GM21717 (cell line): Measurements from ENCODE around the gene DHX40.
"Not testable (repeated sequence)": the region's sequence is repeated elsewhere in the genome, so short reads cannot be mapped to it uniquely, and the experiment has no call there.

Experiments used
- ATAC-seq: cut with Tn5 transposase; IDR thresholded peaks from one replicate; pipeline ENCODE4 v1.9.1; 2021; ENCODE audit warnings: mild to moderate bottlenecking, moderate library complexity; ENCODE audit not compliant: unreplicated experiment

DHX40 gene

DNA sequence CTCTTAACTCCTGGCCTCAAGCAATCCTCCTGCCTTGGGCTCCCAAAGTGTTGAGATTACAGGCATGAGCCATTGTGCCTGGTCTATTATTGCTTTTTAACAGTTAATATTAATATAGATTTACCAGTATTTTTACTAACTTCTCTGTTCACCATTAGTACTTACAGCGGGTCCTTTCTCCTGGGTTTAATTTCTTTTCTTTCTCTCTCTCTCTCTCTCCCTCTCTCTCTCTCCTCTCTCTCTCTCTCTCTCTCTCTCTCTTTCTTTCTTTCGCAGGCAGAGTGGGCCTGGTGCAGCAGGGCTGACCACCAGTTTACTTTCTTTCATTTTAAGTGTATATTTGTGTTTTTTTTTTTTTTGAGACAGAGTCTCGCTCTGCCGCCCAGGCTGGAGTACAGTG lies 14.7 kb upstream of the DHX40 start:
- ATAC-seq, result no peak

DNA sequence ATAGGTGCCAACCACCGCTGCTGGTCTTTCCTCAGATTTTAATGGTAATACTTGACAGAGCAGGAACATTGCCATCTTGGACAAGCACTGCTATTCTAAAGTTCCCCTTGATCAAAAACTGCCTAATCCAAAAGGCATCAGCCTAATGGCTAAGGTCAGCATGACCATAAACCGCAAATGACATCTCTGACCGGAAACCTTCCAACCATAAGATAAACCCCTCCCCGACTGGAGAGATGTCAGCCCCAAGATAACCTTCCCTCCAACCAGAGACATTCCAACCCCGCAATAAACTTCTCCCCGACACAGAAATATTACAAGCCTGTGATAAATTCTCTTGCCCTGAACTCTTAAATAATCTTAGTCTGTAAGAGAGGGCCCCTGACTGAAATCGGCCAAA lies 7.4 kb upstream of the DHX40 start:
- no peak for ATAC-seq

DNA sequence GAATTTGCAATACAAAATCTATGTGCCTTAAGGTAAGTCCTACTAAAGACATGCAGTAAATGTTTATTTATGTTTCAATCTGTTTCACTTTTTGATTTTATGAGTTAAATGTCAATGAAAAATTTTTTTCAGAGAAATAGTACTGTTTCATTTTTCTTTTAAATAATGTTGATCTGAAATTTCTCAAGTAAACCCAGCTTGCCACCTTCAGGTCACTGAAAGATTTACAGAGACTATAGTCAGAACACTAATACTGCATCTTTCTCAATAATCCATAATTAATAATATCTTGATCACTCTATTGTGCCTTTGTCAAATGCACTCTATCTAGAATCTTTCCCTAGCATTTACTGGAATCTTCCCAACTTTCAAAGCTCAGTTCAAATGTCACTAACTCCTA lies 6.5 kb upstream of the DHX40 start:
- ATAC-seq, result no peak

DNA sequence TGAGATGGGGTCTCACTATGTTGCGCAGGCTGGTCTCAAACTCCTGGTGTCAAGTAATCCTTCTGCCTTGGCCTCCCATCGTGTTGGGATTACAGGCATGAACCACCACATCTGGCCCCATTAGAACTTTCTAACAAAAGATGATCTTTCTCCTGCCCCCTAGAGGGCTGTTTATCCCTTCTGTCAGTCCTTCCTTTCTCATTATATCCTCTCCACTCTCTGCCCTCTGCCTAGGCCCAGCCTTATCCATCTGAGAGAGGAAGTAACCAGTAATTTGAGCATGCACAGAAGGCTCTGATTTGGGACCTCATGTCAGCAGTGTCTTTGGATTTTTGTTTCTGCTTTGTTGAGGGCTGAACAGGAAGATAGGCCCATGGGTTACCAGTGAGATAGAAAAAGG lies 4.4 kb upstream of the DHX40 start:
- no peak for ATAC-seq

DNA sequence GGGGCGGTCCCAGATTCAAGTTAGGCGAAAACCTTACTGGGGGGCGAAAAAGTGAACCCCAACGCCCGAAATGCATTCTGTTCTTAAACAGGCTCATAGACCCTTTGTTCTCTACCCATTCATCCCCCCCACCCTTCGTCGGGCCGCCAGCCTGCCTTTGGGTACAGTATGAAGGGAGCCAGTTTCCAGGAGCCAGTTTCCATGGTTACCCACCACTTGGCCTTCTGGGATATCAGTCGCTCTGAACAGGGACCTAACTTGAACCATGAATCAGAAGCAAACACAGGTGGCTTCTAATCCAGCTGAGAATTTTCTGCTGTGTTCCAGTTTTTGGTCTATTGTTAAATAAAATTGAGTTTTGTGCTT lies 532 bp downstream of the DHX40 start:
- peak; percentile 40 for ATAC-seq

DNA sequence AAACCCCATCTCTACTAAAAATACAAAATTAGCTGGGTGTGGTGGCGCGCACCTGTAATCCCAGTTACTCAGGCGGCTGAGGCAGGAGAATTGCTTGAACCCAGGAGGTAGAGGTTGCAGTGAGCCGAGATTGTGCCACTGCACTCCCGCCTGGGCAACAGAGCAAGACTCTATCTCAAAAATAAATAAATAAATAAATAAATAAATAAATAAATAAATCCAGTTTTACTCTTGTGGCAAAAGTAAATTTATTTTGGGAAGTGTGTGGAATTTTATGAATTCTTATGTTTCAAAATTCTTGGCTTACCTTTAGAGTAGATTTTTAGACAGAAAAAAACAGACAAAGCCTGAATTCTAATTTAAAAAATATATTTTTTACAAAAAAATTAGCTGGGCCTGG lies 3.7 kb downstream of the DHX40 start:
- not testable (repeated sequence) for ATAC-seq

DNA sequence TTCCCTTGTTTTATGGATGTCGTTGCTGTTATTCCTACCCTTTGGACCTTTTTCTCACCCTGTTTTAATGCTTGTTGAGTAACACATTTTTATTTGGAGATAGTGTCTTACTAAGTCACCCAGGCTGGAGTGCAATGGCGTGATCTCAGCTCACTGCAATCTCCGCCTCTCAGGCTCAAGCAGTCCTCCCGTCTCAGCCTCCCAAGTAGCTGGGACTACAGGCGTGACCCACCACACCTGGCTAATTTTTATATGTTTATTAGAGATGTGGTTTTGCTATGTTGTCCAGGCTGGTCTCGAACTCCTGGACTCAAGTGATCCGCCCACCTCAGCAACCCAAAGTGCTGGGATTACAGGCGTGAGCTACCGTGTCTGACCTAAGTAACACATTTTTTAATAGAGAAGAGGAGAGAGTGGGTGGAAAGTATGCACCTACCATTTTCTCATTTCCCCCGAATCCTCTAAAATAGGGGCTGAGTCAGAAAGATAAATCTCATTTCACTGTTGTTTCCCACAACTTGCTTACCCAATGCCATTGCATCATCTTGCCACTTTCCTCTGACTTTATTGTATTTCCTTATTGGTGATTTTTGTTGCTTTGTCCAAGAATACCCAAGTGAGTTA lies 7.0 kb downstream of the DHX40 start:
- no peak for ATAC-seq

DNA sequence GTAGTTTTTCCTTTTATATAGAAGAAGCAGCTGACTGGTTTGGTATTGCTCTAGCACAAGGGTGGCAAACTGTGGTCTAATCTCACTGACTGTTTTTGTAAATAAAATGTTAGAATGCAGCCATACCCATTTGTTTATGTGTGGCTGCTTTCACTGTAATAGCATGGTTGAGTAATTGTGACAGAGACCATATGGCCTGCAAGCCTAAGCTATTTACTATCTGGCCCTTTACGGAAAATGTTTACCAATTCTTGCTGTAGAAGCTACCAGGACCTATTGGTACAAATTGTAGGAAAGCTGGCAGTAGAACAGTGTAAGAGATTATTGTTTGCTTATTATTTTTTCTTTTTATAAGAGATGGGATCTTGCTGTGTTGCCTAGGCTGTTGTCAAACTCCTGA lies 18.8 kb downstream of the DHX40 start:
- not testable (repeated sequence) for ATAC-seq

DNA sequence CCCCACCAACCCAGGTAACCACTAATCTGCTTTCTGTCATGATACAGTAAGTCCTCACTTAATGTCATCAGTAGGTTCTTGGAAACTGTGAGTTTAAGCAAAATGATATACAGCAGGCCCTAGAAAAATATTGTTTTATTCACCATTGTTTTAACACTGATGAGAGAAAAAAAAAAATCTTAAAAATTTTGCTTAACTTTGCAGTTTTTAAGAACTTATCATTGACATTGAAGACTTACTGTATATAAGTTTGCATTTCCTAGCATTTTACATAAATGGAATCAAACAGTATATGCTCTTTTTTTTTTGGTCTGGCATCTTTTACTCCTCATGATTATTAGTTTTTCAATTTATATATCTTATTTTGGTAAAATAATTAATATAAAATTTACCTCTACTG lies 34.8 kb downstream of the DHX40 start:
- ATAC-seq, result no peak

DNA sequence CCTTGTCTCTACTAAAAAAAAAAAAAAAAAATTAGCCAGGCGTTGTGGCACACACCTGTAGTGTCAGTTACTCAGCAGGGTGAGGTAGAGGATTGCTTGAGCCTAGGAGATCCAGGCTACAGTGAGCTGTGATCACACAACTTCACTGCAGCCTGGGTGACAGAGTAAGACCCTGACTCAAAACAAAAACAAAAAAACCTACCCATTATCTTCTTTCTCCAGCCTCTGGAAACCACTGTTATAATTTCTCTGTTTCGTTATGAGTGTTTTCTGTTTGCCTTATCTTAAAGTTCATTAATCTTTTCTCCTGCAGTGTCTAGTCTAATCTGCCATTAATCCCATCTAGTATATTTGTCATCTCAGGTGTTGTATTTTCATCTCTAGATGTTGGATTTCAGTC lies 35.7 kb downstream of the DHX40 start:
- peak; percentile 66 for ATAC-seq

DNA sequence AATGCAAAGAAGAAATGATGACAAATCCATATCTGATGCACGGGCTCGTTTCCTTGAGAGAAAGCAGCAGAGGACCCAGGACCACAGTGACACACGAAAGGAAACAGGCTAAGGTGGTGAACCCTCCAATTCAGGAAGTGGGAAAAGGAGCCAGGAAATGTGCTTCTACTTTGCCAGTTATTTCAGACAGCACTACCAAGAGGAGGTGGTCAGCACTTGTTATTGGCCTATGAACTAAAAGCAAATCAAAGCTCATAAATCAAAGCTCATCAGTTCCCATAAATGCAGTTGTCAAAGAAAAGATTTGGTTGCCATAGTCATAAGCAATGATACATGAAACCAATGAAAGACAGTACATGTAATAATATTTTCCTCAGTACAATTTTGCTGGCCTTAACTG lies 41.7 kb downstream of the DHX40 start:
- no peak for ATAC-seq

DNA sequence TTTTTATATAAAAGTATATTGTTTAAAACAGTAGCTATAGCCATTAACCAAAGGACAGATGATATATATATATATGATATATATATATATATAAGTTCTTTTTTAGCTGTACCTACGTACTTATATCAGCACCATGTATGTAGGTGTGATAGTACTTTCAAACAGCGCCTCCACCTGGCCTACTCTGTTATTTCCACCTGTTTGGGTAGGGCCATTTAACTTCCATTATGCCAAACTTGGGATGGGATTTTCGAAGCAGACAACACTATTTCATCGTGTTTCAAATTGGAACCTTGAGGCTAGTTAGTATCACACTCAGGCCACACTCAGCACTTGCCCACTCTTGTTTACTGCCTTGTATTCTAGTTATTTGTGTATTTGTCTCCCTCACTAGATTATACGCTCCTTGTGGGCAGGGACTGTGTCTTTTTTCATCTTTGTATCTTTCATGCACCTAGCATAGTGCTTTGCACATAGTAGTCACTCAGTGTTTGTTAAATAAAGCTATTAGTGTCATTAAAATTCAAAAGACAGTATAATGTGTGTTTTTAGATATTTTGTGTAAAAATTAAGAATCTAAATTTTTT lies 42.5 kb downstream of the DHX40 start:
- ATAC-seq, result no peak

DNA sequence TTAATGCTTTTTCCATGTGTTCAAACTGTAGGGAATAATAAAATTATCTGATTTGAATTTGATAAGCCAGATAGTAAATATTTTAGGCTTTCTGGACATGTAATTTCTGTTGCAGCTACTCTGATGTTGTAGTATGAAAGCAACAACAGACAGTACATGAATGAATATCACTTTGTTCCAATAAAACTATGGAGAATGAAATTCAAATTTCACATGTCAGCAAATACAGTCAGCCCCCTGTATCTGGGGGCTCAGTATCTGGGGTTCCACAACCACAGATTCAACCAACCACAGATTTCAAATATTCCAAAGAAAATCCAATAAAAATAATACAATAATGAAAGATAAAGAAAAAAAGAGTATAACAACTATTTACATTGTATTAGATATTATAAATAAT lies 46.1 kb downstream of the DHX40 start:
- ATAC-seq, result no peak

DNA sequence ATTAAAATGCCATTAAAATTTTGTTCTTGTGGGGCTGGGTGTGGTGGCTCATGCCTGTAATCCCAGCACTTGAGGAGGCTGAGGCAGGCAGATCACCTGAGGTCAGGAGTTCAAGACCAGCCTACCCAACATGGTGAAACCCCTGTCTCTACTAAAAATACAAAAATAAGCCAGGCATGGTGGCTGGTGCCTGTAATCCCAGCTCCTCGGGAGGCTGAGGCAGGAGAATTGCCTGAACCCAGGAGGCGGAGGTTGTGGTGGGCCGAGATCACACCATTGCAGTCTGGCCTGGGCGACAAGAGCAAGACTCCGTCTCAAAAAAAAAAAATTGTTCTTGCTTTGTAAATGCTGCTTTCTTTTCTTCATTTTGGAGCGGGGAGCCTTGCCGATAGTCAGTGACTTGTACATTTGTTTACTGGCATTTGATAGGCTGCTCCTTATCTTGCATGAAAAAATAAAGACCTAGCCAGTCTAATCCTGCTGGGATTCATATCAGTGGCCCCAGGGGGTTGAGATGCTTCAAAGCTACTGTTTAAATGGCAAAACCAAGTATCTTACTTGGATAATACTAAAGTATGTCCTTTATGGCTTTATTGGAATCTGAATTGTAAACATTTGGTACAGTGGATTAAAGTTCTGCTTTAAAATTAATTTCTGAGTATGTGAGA lies 51.0 kb downstream of the DHX40 start:
- no peak for ATAC-seq

DNA sequence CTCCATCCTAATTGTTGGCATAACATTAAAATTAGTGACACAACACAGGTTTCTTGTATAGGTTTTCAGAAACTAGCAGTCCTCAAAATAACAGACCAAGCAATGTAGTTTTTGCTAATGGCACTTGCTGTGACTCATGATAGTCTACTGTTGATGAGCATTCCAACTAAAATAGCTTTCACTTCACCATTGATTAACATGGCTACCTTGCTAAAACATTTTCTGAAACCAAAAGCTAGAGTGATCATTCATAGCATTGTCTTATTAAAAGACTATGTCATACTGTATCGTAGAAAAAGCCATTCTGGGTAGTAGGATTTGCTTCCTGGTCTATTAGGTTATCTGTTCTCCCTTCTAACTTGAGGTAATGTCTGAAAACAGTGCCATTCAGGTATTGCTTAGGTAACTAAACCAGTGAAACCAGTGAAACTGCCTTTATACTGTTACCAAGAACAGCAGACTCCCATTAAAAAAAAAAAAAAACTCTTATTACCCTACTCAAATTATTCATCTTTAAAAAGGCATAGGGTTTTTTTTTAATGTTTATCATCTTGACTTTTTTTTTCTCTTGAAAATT lies 51.8 kb downstream of the DHX40 start:
- ATAC-seq, result no peak

DNA sequence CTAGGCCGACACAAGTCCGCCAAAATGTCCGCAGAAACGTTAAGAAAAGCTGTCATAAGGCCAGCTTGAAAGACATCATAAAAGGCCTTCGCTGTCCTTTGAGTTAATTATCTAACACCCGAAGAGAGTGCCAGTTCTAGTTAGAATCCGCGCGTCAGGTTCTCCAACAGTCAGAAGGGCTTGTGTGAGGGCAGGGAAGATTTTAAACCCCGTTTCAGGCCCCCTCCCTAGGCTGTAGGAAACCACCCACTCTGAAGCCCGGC lies 53.6 kb downstream of the DHX40 start:
- no peak for ATAC-seq

DNA sequence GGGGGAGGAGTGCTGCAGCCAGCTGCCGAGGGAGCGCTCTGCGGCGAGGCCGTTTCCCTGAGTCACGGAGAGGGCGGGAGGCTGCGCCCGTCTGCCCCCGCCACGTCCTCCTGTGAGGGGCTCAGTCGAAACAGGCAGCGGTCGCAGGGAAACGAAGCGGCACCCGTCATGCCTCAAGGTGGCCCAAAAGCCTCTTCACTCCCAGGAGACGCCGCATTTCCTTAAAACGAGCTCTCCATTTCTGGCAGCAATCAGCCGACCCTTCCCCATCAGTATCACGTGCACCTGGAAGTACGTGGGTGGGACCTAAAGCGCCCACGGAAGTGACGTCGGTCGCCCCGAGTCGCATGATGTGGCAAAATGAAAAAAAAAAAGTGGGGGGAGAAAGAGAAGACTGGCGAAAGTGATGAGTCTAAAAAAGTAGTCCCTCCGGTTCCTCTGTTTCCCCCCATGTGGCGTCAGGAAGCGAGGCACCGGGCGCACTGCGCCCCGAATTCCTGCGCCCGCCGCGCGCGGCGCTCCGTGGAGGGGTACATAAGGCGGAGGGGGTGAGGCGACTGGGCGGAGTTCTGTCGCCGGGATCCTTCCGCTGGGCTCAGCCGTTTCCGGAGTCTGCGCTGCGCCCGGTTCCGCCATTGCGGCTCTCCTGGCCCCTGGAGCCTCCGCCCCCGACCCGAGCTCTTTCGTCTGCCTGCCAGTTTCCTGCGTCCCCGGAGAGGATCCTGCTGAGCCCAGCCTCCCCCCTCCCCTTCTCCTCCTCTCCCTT lies 54.1 kb downstream of the DHX40 start, which contains the start of gene CLTC:
Gene CLTC (plus strand): TSS at position 598 of the 766 bp plus-strand sequence. CDS start 237 bp downstream, outside the sequence.
- ATAC-seq, result peak; percentile 72

DNA sequence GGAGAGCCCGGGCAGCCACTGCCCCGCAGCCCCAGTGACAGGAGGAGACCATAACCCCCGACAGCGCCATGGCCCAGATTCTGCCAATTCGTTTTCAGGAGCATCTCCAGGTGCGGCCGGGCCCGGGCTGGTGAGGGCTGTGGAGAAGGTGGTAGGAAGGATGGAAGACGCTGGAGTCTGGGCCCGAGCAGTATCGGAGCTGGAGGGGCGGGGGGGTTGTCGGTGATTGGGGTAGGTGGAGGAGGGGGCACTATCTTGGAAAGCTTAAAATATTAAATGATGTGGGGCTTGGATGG lies 54.6 kb downstream of the DHX40 start:
- no peak for ATAC-seq

DNA sequence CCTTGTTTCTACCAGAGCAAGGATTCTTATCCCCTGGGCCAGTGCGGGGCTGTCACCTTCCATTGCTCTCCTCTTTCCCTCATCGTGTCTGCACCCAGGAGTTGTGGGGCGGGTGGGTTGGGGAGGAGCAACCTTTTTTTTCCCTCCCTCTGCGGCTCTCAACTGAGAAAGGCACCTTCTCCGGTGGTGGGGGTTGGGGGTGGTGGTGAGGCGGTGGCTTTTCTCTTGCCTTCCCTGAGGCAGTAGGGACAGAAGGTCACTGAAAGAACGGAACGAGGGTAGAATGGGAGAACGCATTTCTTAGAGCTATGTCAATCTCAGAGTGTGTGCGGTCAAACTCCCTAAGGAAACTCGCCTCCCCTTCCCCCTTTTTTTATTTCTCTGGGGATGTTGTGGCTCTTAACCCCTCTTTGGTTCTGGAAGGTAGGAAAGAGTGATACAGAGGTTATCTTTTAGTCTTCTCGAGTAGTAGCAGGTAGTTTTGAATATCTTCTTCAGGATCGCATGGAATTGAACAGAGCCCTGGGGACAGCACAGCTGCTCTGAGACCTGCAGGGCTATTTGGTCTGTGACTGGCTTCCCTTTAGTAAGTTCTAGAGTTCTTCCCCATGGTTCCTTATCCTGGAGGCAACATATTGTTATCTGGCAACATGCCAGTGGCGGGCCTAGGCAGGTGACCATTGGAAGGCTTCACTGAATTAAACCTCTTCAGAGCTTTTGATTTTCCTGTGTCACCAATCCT lies 55.3 kb downstream of the DHX40 start:
- no peak for ATAC-seq

DNA sequence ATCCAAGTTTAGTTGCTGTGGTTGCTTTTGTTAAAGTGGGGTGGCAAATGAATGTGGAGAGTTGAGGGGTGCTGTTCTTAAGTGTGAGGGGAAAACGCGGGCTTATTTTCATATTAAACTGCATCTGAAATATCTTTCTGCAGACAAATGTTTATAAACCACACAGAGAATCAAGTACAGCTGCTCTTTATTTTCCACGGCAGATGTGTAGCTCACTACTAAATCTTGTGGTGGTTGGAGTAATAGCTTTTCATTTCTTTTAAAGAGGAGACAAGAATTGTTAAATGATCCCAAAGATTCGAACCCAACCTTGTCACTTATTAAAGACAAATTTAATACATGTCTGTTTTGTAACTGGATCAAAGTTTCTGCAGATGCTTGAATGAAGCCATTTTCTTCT lies 56.4 kb downstream of the DHX40 start:
- ATAC-seq, result no peak

DNA sequence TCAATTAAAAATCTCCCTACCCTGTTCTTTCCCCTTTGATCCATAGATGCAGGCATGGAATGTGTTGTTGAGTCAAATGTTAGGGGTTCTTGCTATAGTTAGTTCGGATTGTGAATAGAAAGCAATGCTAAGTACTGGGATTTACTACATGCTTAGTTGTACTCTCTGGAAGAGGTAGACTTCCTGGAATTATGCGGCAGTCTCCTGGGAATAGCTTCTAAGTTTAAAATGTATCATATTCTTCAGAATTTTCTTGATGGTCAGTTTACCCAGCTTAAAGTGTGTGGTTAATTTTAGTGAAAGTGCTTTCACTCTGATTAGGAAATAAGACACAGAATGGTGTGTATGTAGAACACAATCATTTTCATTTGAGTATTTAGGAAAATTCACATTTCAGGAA lies 57.7 kb downstream of the DHX40 start:
- ATAC-seq, result no peak
